GM19023 (cell line): Measurements from ENCODE around the gene PLEKHH1.
"Not testable (repeated sequence)": the region's sequence is repeated elsewhere in the genome, so short reads cannot be mapped to it uniquely, and the experiment has no call there.

ENCODE experiments used
- ATAC-seq: cut with Tn5 transposase; IDR thresholded peaks from one replicate; pipeline ENCODE4 v1.9.1; 2021; ENCODE audit warnings: mild to moderate bottlenecking, moderate library complexity; ENCODE audit not compliant: unreplicated experiment

Gene PLEKHH1

DNA sequence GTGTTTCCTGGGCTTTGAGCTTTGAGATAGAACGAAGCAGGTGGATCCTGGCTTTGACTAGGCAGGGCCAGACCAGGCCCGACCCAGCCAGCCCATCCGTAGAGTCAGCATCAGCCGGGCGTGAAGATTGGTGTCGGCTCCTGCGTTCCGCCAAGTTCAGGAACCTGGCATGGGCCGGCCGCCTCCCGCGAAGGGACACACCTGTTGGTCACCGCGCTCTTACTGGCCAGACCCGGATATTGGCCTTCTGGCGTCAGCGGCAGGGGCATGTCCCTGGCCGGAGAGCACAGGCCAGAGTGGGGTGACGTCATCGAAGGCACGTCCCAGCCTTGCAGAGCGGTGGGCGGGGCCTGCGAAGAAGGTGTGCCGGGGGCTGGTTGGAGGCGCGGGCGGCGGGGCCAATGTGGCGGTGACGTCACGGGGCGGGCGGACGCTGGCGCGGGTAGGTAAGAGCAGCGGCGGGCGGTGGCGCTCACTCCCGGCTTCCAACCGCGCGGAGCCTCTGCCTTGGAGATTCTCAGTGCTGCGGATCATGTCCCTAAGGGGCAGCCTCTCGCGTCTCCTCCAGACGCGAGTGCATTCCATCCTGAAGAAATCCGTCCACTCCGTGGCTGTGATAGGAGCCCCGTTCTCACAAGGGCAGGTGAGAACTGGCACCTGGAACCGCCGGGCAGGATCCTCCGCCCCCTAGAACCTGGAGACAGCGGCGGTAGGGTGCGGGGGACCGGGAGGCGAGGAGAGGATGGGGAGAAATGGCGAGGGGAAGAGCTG lies 86.5 kb downstream of the PLEKHH1 start, which contains the start of gene ARG2:
Gene ARG2, plus strand, starts transcription at position 475 of the 771 bp plus-strand sequence. Its CDS starts 58 bp downstream, at position 533.
- ATAC-seq: peak; percentile 97

DNA sequence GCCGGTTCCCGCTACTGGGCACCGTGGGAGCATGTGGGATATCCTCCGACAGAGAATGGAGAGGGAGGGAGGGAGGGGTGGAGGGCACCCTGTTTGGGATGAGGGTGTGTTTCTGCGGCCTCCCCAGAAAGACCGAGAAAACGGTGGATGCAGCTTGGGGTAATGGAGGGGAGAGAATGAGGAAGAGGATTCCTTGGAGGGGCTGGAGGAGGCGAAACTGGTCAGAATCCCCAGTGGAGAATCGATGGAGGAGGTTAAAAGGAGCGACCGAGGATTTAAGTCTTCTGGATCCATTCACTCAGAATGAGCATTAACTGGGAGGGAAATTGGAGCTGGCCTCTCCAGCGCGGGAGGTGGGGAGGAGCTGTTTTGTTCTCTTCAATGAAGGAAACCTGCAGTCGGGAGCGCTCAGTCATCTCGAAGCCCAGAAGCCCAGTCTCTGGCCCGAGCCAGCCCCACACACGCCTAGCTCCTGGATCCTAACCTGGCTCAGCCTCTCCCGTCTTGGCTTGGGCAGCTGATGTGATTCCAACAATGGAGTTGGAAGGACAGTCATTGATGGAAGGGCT lies 87.2 kb downstream of the PLEKHH1 start:
- no peak for ATAC-seq

DNA sequence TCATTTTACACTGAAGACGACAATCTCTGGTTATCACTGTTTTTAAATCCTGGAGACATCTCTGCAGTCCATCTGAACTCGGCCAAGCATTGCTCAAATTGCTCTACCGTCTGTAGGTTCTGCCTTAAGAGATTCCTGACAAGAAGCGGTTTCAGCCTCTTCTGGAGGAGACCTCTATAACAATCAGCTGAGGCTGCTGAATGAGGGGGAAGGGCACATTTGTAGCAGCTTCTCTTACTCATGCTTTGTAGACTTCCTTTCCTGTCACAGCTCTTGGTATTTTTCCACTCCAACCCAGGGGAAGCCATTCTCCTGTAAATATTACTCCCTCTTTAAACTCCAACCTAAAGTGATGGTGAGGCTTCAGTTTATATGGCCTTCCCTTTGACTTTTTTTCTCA lies 89.6 kb downstream of the PLEKHH1 start:
- no peak for ATAC-seq

GRCh38 chr14:67623114-67623513 lies 90.0 kb downstream of the PLEKHH1 start:
- ATAC-seq: no peak

- not testable (repeated sequence) for ATAC-seq
Measured at GRCh38 chr14:67626131-67626530, 93.0 kb downstream of the PLEKHH1 start.

DNA sequence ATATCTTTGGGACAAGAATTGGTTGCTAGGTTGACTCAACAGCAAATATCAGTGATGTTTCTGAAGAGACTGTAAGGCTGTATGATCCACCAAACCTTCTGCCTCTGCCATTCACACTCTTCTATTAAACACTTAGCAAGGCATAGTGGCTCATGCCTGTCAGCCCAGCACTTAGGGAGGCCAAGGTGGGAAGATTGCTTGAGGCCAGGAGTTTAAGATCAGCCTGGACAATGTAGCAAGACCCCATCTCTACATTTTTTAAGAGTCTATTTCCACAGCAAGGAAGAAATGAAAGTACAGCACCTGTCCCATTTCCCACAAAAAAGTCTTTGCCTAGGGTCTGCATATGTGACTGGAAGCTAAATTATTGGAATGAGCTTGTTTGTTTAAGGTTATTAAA lies 94.4 kb downstream of the PLEKHH1 start:
- ATAC-seq: no peak

DNA sequence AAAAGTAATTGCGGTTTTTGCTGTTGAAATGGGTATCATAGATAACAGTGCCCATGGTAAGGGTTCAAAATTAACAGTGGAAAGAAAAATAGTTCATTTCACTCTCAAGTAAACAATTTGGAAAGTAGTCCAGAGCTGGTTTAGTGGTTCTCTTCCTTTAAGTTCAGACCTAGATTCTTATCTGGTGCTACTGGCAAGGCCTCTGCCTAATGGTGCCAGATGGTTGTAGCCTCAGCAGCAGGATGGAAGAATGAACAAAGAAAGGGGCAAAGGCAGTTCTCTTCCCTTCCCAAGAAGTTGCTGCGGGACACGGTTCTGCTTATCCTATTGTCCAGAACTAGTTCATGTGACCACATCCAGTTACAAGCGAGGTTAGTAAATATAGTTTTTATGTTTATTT lies 97.1 kb downstream of the PLEKHH1 start:
- no peak for ATAC-seq

- ATAC-seq: no peak
Measured at GRCh38 chr14:67630938-67631337, 97.8 kb downstream of the PLEKHH1 start.

DNA sequence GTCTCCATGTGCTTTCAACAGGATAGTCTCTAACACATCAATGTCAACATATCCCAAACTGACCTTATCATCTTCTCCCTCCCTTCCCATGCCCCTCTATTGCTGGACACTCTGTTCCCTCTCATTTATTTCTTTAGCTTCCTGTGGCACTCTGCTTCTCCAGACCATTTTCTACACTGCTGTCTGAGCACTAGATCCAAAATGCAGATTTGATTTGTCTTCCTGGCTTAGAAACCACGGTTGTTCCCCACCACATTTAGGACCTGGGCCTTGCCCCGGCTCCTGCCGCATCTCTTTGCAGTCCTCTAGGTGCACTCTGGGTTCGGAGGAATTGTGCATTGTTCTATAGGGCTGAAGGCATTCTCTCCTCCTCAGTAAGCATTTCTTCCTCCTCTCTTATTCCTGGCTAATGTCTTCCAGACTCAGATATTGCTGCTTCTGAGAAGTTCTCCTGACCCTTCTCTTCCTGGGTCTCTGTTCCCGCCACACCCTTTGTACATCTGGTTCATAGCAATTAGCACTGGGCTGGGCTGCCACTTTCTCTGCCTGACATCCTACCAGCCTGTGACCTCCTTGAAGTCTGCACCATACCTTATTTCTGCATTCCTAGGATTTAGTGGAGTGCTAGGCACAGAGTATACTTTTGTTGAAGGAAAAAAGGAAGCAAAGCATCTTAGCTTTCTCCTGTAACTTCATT lies 100.5 kb downstream of the PLEKHH1 start:
- ATAC-seq: no peak

DNA sequence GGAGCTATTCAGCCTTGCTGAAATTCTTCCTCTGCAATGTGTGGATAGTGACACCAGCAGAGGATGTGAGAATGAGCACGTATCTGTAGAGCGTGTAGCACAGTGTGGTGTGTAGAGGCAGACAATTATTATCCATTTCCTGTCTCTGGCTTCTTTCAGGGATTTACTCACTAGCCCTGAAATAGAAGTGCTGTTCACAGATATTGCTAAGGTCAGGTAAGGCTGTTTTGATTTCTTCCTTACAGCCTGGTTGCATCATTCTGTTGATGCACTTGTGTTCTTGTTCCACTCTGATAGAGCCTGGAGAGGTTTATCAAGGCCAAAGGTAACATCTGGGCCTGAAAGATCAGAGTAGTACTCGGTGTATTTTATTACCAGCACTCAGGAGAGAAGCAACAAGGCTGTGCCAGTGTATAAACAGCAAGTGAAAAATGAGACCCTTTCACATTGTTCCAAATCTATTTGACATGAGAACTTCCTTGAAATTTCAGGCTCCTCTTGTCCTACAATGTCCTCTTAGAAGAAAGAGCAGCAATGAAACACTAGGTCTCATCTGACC lies 103.3 kb downstream of the PLEKHH1 start:
- ATAC-seq: no peak

GRCh38 chr14:67638642-67639041 lies 105.6 kb downstream of the PLEKHH1 start:
- ATAC-seq: no peak
